PC-9 (cell line): Measurements from ENCODE around the gene GRIA1.

Experiments used
- EZH2 ChIP-seq: fragments of 200-600 bp; sonication (generic); IDR thresholded peaks from 2 replicates; pipeline ENCODE4 v1.8.0; 2017; ENCODE audit warnings: antibody characterized with exemption, low read depth
- TF ChIP-seq, protein P1 (sequence below): fragments of 200-600 bp; sonication (generic); conservative IDR thresholded peaks from 2 replicates; pipeline ENCODE4 v1.6.1; 2017; ENCODE audit warnings: mixed run types, antibody characterized with exemption, mild to moderate bottlenecking, moderate library complexity

GRCh38 chr5:153711755-153712154, 221.3 kb downstream of the GRIA1 start:
- TF ChIP-seq EZH2 = no peak
- TF ChIP-seq, protein P1, sequence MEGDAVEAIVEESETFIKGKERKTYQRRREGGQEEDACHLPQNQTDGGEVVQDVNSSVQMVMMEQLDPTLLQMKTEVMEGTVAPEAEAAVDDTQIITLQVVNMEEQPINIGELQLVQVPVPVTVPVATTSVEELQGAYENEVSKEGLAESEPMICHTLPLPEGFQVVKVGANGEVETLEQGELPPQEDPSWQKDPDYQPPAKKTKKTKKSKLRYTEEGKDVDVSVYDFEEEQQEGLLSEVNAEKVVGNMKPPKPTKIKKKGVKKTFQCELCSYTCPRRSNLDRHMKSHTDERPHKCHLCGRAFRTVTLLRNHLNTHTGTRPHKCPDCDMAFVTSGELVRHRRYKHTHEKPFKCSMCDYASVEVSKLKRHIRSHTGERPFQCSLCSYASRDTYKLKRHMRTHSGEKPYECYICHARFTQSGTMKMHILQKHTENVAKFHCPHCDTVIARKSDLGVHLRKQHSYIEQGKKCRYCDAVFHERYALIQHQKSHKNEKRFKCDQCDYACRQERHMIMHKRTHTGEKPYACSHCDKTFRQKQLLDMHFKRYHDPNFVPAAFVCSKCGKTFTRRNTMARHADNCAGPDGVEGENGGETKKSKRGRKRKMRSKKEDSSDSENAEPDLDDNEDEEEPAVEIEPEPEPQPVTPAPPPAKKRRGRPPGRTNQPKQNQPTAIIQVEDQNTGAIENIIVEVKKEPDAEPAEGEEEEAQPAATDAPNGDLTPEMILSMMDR = no peak
